ENCODE data around the gene GPR107.
A peak's percentile ranks its signal among the peaks of the same experiment; 100 is the strongest.

The GPR107 gene

GRCh38 chr9:130054820-130055219, 1.1 kb downstream of the GPR107 start (continued):
- TF ChIP-seq TSHZ2 (CRISPR knock-in tag; IDR thresholded peaks at IDR 0.05): no peak
- no peak for TF ChIP-seq PPARA (CRISPR knock-in tag; IDR thresholded peaks at IDR 0.05; ENCODE audit: borderline replicate concordance)
- TF ChIP-seq RARB (CRISPR knock-in tag; IDR thresholded peaks at IDR 0.05): no peak
- TF ChIP-seq CSDC2 (CRISPR knock-in tag; IDR thresholded peaks at IDR 0.05): no peak
- no peak for TF ChIP-seq BACH2 (CRISPR knock-in tag; IDR thresholded peaks at IDR 0.05; ENCODE audit: borderline replicate concordance)
- no peak for TF ChIP-seq SNAI2 (CRISPR knock-in tag; IDR thresholded peaks at IDR 0.05)

GRCh38 chr9:130058154-130058553, 4.4 kb downstream of the GPR107 start:
- TF ChIP-seq CREB5 (CRISPR knock-in tag; IDR thresholded peaks at IDR 0.05; ENCODE audit: low read depth) (no peak), GLIS3 (CRISPR knock-in tag; IDR thresholded peaks at IDR 0.05) (no peak), ZFP30 (CRISPR knock-in tag; IDR thresholded peaks at IDR 0.05) (no peak), CSDC2 (CRISPR knock-in tag; IDR thresholded peaks at IDR 0.05) (no peak), OSR1 (CRISPR knock-in tag; IDR thresholded peaks at IDR 0.05) (no peak), PATZ1 (CRISPR knock-in tag; IDR thresholded peaks at IDR 0.05; ENCODE audit: borderline replicate concordance) (no peak), ZC3H10 (CRISPR knock-in tag; IDR thresholded peaks at IDR 0.05) (no peak), TCF4 (CRISPR knock-in tag; IDR thresholded peaks at IDR 0.05; ENCODE audit: borderline replicate concordance) (no peak), ZNF565 (CRISPR knock-in tag; conservative IDR thresholded peaks at IDR 0.05; ENCODE audit: low read depth) (no peak), ARNTL (CRISPR knock-in tag; IDR thresholded peaks at IDR 0.05; ENCODE audit: borderline replicate concordance, low read depth) (no peak), ZNF70 (CRISPR knock-in tag; IDR thresholded peaks at IDR 0.05) (no peak), ZNF8 (CRISPR knock-in tag; IDR thresholded peaks at IDR 0.05) (no peak), PPARA (CRISPR knock-in tag; IDR thresholded peaks at IDR 0.05; ENCODE audit: borderline replicate concordance) (no peak), TSHZ2 (CRISPR knock-in tag; IDR thresholded peaks at IDR 0.05) (no peak), RARB (CRISPR knock-in tag; IDR thresholded peaks at IDR 0.05) (no peak), TOX (CRISPR knock-in tag; IDR thresholded peaks at IDR 0.05; ENCODE audit: borderline replicate concordance) (no peak), ESRRG (CRISPR knock-in tag; IDR thresholded peaks at IDR 0.05) (no peak), ZFP3 (CRISPR knock-in tag; IDR thresholded peaks at IDR 0.05) (no peak)
- ATAC-seq: no peak

GRCh38 chr9:130058887-130059286, 5.2 kb downstream of the GPR107 start:
- no peak for TF ChIP-seq TOX (CRISPR knock-in tag; IDR thresholded peaks at IDR 0.05; ENCODE audit: borderline replicate concordance)
- 0 out of 2 replicates have a peak, but pooled peaks have one; percentile 22 for TF ChIP-seq ISL1 (CRISPR knock-in tag; IDR thresholded peaks at IDR 0.05)
- no peak for ATAC-seq

GRCh38 chr9:130060296-130060695, 6.6 kb downstream of the GPR107 start:
- no peak for ATAC-seq
- no peak for TF ChIP-seq TOX (CRISPR knock-in tag; IDR thresholded peaks at IDR 0.05; ENCODE audit: borderline replicate concordance)
- TF ChIP-seq ZNF565 (CRISPR knock-in tag; conservative IDR thresholded peaks at IDR 0.05; ENCODE audit: low read depth): no peak
- TF ChIP-seq CSDC2 (CRISPR knock-in tag; IDR thresholded peaks at IDR 0.05): no peak
- TF ChIP-seq POU6F1 (CRISPR knock-in tag; IDR thresholded peaks at IDR 0.05; ENCODE audit: borderline replicate concordance, low read depth): no peak
- TF ChIP-seq OSR1 (CRISPR knock-in tag; IDR thresholded peaks at IDR 0.05): no peak
- TF ChIP-seq ZFP30 (CRISPR knock-in tag; IDR thresholded peaks at IDR 0.05): no peak
- TF ChIP-seq ZC3H10 (CRISPR knock-in tag; IDR thresholded peaks at IDR 0.05): no peak
- TF ChIP-seq RARB (CRISPR knock-in tag; IDR thresholded peaks at IDR 0.05): no peak
- TF ChIP-seq PATZ1 (CRISPR knock-in tag; IDR thresholded peaks at IDR 0.05; ENCODE audit: borderline replicate concordance): no peak
- TF ChIP-seq GLIS3 (CRISPR knock-in tag; IDR thresholded peaks at IDR 0.05): no peak
- no peak for TF ChIP-seq PPARA (CRISPR knock-in tag; IDR thresholded peaks at IDR 0.05; ENCODE audit: borderline replicate concordance)
- no peak for TF ChIP-seq TCF4 (CRISPR knock-in tag; IDR thresholded peaks at IDR 0.05; ENCODE audit: borderline replicate concordance)
